ENCODE results near the gene PTPRE.

PTPRE gene

DNA sequence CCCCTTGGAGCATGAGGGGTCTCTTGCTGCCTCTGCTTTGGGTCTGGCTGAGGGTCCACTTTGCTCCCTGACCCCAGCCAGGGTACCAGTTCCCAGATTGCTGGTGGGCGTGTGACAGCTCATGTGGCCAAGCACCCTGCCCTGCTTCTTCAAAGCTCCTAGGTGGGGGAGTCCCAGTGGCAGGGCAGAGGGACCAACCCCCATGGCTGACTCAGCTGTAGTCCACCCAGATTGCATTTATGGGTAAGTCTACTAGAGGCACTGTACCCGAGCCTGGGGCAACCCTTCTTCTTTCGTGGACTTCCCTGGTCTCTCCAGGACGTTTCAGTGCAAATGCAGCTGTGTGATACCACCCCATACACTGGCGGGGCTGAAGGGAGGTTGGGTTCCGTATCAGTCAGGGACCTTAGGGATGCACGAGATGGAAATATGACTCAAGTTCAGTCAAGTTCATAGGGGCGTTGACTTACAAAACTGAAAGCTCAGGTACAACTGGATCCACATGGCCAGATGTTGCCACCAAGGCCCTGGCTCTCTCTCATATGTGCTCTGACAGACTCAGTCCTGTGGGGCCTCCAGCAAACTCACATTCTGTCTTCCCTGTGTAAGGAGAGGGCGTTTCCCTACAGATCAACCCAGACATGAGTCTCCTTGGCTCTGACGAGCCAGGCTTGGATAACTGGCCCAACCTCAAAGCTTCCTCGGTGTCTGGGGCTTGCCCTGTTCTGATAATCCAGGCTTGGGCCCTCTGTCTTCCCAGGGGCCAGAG is 13.6 kb downstream of the PTPRE start:
- no peak for DNase-seq (ENCODE audit: insufficient read length, low spot score)
- FAIRE-seq, result no peak
- TF ChIP-seq, protein P1, sequence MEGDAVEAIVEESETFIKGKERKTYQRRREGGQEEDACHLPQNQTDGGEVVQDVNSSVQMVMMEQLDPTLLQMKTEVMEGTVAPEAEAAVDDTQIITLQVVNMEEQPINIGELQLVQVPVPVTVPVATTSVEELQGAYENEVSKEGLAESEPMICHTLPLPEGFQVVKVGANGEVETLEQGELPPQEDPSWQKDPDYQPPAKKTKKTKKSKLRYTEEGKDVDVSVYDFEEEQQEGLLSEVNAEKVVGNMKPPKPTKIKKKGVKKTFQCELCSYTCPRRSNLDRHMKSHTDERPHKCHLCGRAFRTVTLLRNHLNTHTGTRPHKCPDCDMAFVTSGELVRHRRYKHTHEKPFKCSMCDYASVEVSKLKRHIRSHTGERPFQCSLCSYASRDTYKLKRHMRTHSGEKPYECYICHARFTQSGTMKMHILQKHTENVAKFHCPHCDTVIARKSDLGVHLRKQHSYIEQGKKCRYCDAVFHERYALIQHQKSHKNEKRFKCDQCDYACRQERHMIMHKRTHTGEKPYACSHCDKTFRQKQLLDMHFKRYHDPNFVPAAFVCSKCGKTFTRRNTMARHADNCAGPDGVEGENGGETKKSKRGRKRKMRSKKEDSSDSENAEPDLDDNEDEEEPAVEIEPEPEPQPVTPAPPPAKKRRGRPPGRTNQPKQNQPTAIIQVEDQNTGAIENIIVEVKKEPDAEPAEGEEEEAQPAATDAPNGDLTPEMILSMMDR (IDR thresholded peaks at IDR 0.05; ENCODE audit: insufficient read depth, missing control alignments), result no peak

DNA sequence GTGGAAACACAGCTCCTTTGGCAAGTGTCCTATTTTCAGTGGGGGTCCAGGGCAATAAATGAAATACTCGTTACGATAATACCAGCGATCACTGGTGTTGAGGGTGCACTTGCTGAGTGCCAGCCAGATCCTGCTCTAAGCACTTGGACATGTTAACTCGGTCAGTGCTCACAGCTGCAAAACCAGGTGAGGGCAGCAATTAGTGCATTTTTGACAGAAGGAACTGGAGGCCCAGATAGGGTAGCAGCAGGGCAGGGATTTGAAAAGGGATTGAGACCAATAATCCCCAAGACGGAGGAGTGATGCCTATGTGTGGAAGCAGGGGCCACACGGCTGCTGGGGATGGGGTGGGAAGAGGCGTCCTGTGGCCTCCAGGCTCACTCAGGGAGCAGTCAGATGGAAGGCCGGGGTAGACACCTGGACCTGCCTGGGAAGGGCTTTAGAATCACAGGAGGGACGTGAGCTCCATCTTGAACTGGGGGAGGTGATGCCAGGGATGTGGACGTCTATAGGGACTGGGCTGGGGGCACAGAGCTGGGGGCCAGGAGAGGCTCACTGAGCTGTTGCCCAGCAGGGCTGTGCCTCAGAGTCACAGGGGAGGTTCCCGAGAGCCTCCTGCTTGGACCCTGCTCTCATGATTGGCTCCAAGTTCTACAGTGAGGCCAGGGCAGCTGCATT is 14.3 kb downstream of the PTPRE start:
- TF ChIP-seq, protein P1 (IDR thresholded peaks at IDR 0.05; ENCODE audit: insufficient read depth, missing control alignments), result peak; percentile 15
- DNase-seq (ENCODE audit: insufficient read length, low spot score), result no peak

DNA sequence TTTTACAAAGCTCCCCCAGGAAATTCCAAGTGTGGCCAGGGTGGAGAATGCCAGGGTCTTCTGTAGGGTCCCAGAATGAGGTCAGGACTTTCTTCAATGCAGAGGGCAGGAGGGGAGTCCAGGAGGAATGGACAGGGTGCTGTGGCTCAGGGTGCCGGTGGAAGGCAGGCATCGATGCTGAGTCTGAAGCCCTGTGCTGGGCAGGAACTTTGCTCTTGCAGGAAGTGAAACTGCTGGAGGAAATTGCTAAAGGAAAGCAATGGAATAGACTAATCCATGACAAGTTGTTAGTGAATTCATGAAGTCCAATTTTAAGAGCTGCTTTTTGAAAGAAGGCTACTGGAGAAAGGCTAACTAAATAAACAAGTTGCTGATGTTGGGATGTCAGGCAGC is 14.8 kb downstream of the PTPRE start:
- no peak for DNase-seq (ENCODE audit: insufficient read length, low spot score)
- FAIRE-seq, result no peak
- TF ChIP-seq, protein P1 (IDR thresholded peaks at IDR 0.05; ENCODE audit: insufficient read depth, missing control alignments), result no peak

More for the DNA sequence above, 14.3 kb downstream of the PTPRE start:
- FAIRE-seq, result no peak

DNA sequence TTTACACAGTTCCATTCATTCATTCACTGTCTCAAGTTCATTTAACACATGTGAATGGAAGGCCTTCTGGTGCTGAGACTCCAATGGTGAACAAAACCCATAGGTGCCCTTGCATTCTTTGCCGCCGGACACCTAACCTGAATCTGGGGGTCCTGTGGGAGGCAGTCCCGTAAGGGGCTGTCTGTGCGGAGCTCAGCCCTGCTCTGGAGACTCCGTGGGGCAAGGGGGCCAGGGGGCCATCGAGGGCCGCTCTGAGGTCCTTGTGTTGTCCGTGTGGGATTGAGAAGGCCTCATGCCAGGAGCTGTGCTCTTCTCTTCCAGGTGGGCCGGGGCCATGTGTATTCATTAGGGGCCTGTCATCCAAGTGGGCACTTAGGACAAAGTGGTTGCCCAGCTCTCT is 15.3 kb downstream of the PTPRE start:
- TF ChIP-seq, protein P1 (IDR thresholded peaks at IDR 0.05; ENCODE audit: insufficient read depth, missing control alignments), result no peak
- FAIRE-seq, result no peak

DNA sequence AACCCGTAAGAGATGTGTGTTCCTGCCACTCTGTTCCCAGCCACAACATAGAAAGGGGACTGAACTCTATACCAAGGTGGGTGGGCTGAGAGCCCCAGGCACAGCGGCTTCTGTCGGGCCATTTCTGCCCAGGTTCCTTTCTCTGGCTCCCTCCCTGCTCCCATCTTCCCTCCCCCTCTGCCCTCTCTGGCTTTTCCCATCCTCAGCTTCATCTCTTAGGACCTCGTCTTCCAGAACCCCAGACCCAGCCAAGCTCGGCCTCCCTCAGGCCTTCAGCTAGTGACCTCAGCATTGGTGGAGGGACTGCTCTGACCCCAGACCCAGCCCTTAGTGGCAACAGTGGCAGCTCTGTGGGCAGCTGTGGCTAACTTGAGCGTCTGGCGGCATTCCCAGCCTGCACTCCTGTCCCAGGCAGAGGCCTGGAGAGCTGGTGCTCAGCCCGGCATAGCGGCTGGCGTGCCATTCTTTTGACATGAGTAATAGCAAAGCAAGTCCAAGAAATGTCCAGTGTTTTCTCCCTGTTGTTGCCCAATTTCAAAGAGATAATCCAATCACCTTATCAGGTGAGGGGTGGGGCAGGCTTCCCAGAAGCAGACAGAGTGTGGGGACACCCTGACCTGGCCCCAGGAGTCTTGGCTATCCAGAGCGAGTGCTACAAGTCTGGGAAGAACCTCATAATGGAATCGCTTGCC is 15.9 kb downstream of the PTPRE start:
- no peak for DNase-seq (ENCODE audit: insufficient read length, low spot score)
- TF ChIP-seq, protein P1 (IDR thresholded peaks at IDR 0.05; ENCODE audit: insufficient read depth, missing control alignments), result no peak
- FAIRE-seq, result no peak

More for the DNA sequence above, 15.3 kb downstream of the PTPRE start:
- DNase-seq (ENCODE audit: insufficient read length, low spot score), result no peak

DNA sequence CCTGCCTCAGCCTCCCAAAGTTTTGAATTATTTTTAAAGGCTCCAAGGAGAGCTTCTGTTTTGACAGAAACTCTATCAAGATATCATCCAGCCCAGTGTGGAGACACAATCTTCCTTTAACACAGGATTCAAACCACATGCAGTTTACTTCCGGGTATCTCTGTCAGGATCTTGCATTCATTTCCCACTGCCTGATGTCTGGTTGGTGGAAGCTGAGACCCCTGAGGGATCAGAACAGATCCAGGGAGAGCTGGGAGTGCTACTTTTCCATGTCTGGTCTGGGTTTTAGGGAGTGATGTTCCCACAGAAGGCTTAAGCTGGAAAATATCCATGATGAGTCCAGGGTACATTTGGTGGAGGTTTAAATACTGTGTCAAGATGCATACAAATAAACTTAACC is 16.7 kb downstream of the PTPRE start:
- TF ChIP-seq, protein P1 (IDR thresholded peaks at IDR 0.05; ENCODE audit: insufficient read depth, missing control alignments), result no peak
- DNase-seq (ENCODE audit: insufficient read length, low spot score) (no peak), FAIRE-seq (no peak)
